Uterus (tissue), 4 donors: ENCODE measurements around the gene RABGGTA. TPM values are rescaled to one million over a fixed set of nuclear protein-coding genes. Genes with fewer than 3 reads are reported as not detected.
A peak's percentile ranks its signal among the peaks of the same experiment; 100 is the strongest.

Experiments used
- DNase-seq, 2 donors: peaks; one replicate each; pipeline ENCODE4 v3.0.0-alpha.2; 2019 to 2020
- H3K27ac ChIP-seq, 2 donors: fragments of 200-600 bp; sonication (generic); 1 replicate in 1 of 2; 2 replicates in 1 of 2; pipeline ENCODE4 v1.5.1; 2016 to 2018
- H3K27me3 ChIP-seq, 2 donors: fragments of 200-600 bp; sonication (generic); one replicate each; pipeline ENCODE4 v1.5.1; 2018 to 2019; ENCODE audit warnings: control low read depth in 1 of 2
- H3K36me3 ChIP-seq, 2 donors: fragments of 200-600 bp; sonication (generic); one replicate each; pipeline ENCODE4 v1.5.1; 2019; ENCODE audit warnings: control low read depth in 1 of 2
- H3K4me1 ChIP-seq, 2 donors: fragments of 200-600 bp; sonication (generic); one replicate each; pipeline ENCODE4 v1.5.1; 2018 to 2019; ENCODE audit warnings: control low read depth in 1 of 2
- H3K4me3 ChIP-seq, 2 donors: fragments of 200-600 bp; sonication (generic); 1 replicate in 1 of 2; 2 replicates in 1 of 2; pipeline ENCODE4 v1.5.1; 2018 to 2019; ENCODE audit warnings: mild to moderate bottlenecking in 1 of 2
- H3K9me3 ChIP-seq, 2 donors: fragments of 200-600 bp; sonication (generic); one replicate each; pipeline ENCODE4 v1.5.1; 2019; ENCODE audit warnings: control low read depth in 1 of 2
- POLR2A ChIP-seq, 2 donors: fragments of 450-650 bp; IDR thresholded peaks; one replicate each; pipeline ENCODE4 v1.6.1; 2016; ENCODE audit warnings: antibody characterized with exemption in 2 of 2, mild to moderate bottlenecking in 1 of 2, moderate library complexity in 1 of 2
- intact Hi-C: fragments of 100-400 bp; cut with DNase I; formaldehyde crosslinking; loops from one replicate; pipeline ENCODE4 v1.15.1; 2023; ENCODE audit warnings: low total_unique reads
- total RNA-seq, 4 donors: library from RNA; depleted of rRNA in 3 of 4; stranded (reverse); fragments of >200 nt in 3 of 4; gene quantifications; one replicate each; pipeline versions ENCODE4 v1.1.0 to v1.2.4, GENCODE V29; 2014 to 2023
- TF ChIP-seq, protein P1 (sequence below), 4 experiments: fragments of 200-600 bp in 2 of 4; fragments of 450-650 bp in 2 of 4; sonication (generic) in 2 of 4; IDR thresholded peaks; one replicate each; pipeline ENCODE4 v1.5.1; 2016 to 2019; ENCODE audit warnings: antibody characterized with exemption in 4 of 4, mild to moderate bottlenecking in 2 of 4, moderate library complexity in 1 of 4
- donor health status: DM: yes; HTN: yes; CAD: no.

RABGGTA gene
- total RNA-seq, 4 donors from 2014 or later, result 9.2 to 67.9 (median 23.2) TPM

- Histone ChIP-seq H3K4me3 (no peak overlapping the region), H3K9me3 (no peaks in the 10 kb centered on the region), H3K36me3 (no peaks in the 10 kb centered on the region), H3K27ac (no peak overlapping the region), H3K27me3 (no peaks in the 10 kb centered on the region), H3K4me1 (peaks cover 5 to 11% of the 10 kb centered on the region in 2 donors)
- DNase-seq, result no peak
- TF ChIP-seq, protein P1, sequence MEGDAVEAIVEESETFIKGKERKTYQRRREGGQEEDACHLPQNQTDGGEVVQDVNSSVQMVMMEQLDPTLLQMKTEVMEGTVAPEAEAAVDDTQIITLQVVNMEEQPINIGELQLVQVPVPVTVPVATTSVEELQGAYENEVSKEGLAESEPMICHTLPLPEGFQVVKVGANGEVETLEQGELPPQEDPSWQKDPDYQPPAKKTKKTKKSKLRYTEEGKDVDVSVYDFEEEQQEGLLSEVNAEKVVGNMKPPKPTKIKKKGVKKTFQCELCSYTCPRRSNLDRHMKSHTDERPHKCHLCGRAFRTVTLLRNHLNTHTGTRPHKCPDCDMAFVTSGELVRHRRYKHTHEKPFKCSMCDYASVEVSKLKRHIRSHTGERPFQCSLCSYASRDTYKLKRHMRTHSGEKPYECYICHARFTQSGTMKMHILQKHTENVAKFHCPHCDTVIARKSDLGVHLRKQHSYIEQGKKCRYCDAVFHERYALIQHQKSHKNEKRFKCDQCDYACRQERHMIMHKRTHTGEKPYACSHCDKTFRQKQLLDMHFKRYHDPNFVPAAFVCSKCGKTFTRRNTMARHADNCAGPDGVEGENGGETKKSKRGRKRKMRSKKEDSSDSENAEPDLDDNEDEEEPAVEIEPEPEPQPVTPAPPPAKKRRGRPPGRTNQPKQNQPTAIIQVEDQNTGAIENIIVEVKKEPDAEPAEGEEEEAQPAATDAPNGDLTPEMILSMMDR (IDR thresholded peaks at IDR 0.05), result no peak
- no peak for TF ChIP-seq POLR2A (IDR thresholded peaks at IDR 0.05)
- intact Hi-C loops, result no loop called here
Observed at GRCh38 chr14:24308342-24309124, 37.1 kb upstream of the RABGGTA start.

DNA sequence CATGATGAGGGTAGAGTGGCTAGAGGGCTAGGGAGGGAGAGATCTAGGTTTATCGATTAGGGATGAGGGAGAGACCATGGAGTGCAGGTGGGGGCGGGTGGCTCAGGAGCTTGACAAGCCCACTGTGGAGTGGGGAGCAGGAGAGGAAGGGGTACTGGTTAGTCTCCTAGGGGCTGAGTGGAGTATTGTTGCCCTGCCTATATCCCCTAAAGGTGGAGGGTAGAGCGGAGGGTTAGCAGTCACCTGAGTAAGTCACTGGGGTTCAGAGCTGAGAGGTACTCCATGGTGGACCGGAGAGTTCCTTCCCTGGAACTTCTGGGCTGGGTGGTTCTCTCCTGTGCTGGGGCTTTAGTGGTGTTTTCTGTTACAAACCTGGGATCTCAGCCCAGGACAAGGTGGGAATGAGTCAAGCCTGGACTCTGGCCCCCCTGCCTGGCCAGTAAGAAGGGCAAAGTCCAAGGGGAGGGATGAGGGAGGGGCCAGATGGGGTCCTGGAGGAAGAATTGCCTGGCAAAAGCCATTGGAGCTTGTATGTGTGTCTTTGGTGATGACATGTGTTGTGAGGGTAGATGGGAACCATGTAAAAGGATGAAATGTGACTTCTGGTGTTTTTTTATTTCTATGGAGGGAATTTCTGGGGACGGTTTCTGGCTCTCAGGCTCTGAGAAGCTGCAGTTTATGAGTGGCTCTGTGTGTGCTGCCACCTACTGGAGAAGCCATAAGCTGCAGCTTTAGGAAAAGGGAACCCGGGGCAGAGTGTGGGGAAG is 36.4 kb upstream of the RABGGTA start, which contains the start of gene CIDEB:
Gene CIDEB (minus strand): TSS at position 403 of the 767 bp plus-strand sequence. CDS start 119 bp downstream, at position 284.
- intact Hi-C loops, result no loop called here
- DNase-seq, result peak in 1 of 2 donors; percentile 52
- no peaks in the 10 kb centered on the region for H3K27me3 ChIP-seq
- no peaks in the 10 kb centered on the region for H3K36me3 ChIP-seq
- TF ChIP-seq, protein P1 (IDR thresholded peaks at IDR 0.05), result peak; percentile 67 to 85 (median 72)
- TF ChIP-seq POLR2A (IDR thresholded peaks at IDR 0.05), result no peak
- H3K9me3 ChIP-seq, result no peaks in the 10 kb centered on the region
- peaks cover 5 to 11% of the 10 kb centered on the region in 2 donors for H3K4me1 ChIP-seq
- no peak within 1 kb of the TSS for H3K4me3 ChIP-seq
- no peak within 1 kb of the TSS for H3K27ac ChIP-seq

- Histone ChIP-seq H3K36me3 (no peaks in the 10 kb centered on the region), H3K4me3 (no peak overlapping the region), H3K9me3 (no peaks in the 10 kb centered on the region), H3K27ac (no peak overlapping the region), H3K27me3 (no peaks in the 10 kb centered on the region), H3K4me1 (peaks cover 5 to 11% of the 10 kb centered on the region in 2 donors)
- intact Hi-C loops, result no loop called here
- TF ChIP-seq, protein P1 (IDR thresholded peaks at IDR 0.05), result no peak
- TF ChIP-seq POLR2A (IDR thresholded peaks at IDR 0.05), result no peak
- no peak for DNase-seq
Observed at GRCh38 chr14:24307156-24307574, 35.8 kb upstream of the RABGGTA start.

DNA sequence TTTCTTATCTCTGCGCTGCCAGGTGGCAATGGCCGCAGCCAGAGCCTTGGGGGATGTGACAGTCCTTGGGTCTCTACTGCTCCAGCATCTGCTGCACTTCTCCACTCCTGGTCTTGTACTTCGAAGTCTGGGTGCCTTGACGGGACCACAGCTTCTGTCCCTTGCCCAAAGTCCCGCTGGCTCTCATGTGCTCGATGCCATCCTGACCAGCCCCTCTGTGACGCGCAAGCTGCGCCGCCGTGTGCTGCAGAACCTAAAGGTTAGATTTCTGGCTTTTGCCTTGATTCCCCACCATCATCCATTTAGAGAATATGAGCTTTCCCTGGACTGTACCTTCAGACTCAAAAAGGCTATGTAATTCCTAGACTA is 32.6 kb upstream of the RABGGTA start:
- H3K4me1 ChIP-seq, result no peaks in the 10 kb centered on the region
- DNase-seq, result no peak
- no peaks in the 10 kb centered on the region for H3K9me3 ChIP-seq
- intact Hi-C loops, result no loop called here
- H3K27me3 ChIP-seq, result no peaks in the 10 kb centered on the region
- TF ChIP-seq POLR2A (IDR thresholded peaks at IDR 0.05), result no peak
- TF ChIP-seq, protein P1 (IDR thresholded peaks at IDR 0.05), result no peak
- H3K4me3 ChIP-seq, result no peak overlapping the region
- H3K27ac ChIP-seq, result no peak overlapping the region
- H3K36me3 ChIP-seq, result no peaks in the 10 kb centered on the region
